Stimulated activated CD4-positive, alpha-beta T cell treated with anti-CD3 and anti-CD28 coated beads, Interleukin-15, amount 100 ng/mL, for 1 hour (primary cell): ENCODE data around the gene ASCC1.

Experiments used
- DNase-seq, 2 donors: peaks; one replicate each; pipeline ENCODE4 v3.0.0-alpha.2; 2020; ENCODE audit warnings: low read depth in 1 of 2, low spot score in 1 of 2

The ASCC1 gene

DNA sequence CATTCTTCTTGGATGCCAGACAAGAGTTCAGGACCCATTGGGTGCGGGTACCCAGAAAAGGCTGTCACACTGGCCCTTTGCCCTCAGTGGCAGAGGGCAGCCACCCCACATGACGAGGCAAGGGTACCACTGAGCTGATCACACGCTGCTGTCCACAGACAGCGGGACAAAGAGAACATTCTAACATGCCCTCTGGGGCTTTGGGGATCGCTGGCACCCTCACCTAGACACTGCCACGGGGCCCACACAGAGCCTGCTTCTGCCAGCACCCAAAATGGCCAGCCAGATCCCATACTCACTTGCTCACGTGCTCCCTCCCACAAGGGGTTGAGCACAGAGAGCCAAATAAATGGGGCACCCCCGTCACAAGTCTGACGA is 111.0 kb downstream of the ASCC1 start:
- DNase-seq, result no peak

DNA sequence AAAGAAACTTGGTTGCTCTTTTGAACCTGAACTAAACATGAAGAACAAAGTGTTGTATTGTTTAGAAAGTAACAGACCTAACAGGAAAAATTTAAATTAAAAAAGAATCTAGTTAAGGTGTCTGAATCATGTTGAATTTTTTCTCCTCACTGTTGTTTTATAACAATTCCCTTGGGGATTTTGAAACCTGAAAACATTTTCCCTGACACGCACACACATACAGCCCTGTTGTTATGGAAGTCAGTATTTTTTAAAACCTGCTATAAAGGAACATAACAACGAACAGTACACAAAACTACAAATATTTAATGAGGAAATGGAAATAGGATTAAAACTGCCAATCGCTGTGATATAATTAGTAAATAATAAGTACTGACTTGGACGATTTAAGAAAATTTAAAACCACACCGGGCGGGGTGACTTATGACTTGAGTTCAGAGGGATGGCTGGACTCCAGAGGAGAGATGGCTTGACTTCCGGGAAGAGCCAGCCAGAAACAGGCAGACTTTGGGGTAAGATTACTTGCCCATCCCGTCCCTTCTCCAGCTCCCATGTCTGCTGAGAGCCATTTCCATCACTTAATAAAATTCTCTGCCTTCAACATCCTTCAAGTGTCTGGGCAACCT is 111.5 kb downstream of the ASCC1 start:
- DNase-seq, result no peak

DNA sequence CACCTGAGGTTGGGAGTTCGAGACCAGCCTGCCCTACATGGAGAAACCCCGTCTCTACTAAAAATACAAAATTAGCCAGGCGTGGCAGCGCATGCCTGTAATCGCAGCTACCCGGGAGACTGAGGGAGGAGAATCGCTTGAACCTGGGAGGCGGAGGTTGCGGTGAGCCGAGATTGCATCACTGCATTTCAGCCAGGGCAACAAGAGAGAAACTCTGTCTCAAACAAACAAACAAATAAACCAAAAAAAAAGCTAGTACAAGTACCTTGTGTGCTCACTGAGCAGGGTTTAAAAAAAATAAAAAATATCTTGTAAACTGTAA is 116.5 kb downstream of the ASCC1 start:
- DNase-seq, result no peak

DNA sequence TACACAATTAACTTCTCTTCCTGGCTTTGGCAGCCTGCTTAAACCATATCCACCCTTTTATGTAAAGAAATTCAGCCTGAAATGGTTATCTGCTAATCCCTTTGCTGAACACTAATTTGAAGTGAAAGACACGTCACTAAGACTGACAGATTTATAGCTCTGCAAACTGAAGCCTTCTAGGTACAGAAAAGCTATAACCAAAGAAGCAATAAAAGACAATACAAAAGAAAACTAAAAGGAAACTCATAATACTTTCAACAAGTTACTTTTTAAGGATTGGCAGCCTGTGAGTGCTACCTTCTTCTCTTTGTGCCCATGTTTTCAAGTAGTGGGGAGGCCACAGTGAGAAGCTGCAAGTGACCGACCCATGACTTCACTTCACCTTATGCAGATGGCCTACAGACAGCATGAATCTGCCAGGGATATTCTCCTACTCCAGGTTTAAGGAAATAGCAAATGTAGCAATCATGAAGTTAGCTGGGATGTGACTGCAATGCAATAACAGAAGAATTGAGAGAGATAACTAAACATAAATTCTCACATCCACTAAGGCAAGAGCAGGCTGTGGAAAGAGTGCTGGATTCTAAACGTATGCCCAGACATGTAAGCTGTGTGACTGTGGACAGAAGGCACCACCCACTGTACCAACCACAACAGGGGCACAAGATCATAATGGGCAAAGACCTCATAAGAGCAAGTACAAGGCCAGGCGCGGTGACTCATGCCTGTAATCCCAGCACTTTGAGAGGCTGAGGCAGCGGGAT is 117.1 kb downstream of the ASCC1 start:
- DNase-seq, result no peak

DNA sequence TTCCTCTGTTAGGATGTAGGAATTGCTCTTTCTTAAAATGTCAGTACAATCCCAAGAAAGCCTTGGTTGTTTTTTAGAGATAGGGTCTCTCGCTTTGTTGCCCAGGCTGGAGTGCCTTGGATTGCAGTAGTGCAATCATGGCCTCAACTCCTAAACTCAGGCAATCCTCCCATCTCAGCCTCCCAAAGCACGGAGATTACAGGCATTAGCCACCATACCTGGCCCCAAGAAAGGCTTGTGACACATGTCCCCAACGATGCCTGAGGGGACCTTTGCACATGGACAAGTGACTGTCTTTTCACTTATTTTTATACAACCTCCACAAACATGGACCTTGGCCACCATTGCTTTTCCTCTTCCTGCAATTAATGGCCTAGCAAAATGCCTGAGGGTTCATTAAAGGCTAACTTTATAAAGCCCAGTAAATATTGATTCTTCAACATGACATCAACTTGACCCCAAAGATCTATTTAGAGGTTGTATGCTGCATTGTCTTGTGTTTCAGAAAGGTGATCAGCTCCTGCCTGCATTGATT is 117.7 kb downstream of the ASCC1 start:
- no peak for DNase-seq

- DNase-seq, result no peak
Measured at GRCh38 chr10:72097448-72098300, 118.4 kb downstream of the ASCC1 start.

DNA sequence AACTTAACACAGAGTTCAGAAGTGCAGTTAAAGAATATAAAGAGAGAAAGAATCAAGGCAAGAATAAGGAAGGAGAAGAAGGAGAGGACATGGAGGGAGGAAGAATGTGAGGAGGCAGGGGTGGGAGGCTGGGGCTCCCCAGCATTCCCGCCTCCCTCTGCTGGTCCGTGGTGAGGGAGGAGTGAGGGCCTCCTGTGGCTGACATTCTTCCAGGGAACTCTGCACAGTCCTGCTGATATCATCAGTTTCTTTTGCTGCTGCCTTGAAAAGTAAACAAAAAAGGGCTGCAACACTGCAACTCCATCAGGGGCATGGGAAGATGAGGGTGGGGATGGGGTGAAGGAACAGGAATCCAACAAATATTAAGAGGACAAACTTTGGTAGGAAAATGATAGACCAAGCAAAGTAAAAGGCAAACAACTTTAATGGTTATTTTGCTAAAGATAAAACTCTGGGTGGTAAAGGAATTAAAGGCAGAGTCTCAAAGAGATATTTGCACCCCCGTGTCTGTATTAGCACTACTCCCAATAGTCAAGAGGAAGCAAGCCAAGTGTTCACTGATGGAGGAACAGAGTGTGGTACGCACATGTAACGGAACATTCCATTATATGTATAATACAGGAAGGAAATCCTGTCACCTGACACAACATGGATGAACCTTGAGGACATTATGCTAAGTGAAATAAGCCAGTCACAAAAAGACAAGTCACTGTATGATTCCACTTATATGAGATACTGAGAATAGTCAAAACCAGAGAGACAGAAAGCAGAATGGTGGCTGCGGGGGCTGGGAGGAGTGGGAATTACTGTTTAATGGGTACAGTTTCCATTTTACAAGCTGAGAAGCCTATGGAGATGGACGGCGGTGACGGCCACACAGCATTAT is 119.7 kb downstream of the ASCC1 start:
- no peak for DNase-seq

DNA sequence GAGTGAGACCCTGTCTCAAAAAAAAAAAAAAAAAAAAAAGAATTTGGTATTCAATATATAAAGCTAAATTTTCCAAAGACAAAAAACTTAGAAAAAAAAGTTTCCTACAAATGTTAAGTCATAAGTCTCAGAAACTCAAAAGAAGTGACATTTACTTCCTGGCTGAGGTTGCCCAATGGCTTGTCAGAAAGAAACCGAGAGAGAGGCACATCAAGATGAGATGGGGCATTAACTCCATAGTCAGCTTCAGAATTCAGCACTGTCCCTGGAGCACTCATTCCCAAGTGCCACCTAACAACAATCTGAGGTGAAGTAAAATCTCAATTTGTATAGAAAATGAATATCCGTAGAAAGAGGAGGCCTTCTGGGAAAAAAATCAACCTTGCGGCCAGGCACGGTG is 120.9 kb downstream of the ASCC1 start:
- no peak for DNase-seq

DNA sequence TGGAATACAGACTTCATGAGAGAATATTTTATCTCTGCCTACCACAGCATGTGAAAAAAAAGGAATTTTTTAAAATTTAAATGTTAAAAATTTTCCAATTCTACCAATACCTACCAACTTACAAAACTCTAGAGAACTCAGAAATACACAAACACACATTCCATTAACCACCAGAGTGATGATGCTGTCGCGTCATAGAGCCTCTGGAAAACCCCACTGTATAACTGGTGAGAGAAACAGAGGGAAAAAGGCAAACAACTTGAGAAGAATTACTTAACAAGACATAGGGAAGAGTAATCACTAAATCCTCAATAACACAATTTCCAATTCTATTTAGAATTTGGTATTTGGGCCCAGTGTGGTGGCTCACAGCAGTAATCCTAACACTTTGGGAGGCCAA is 121.5 kb downstream of the ASCC1 start:
- no peak for DNase-seq

GRCh38 chr10:72093450-72093849 is 122.6 kb downstream of the ASCC1 start:
- DNase-seq, result no peak

DNA sequence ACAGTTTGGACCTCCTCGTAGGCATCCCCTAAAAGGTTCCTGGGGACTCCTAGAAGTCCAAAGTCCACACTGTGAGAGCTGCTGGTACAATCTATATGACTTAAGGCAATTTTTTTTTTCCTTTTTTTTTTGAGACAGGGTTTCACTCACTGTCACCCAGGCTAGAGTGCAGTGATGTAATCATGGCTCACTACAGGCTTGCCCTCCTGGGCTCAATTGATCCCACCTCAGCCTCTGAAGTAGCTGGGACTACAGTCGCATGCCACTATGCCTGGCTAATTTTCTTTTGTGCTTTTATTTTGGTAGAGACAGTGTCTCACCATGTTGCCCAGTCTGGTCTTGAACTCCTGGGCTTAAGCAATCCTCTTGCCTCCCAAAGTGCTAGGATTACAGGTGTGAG is 123.1 kb downstream of the ASCC1 start:
- DNase-seq, result no peak

GRCh38 chr10:72092171-72092924 is 123.7 kb downstream of the ASCC1 start:
- DNase-seq, result no peak

GRCh38 chr10:72090326-72090725 is 125.8 kb downstream of the ASCC1 start:
- DNase-seq, result no peak

GRCh38 chr10:72089618-72090017 is 126.5 kb downstream of the ASCC1 start:
- DNase-seq, result no peak

DNA sequence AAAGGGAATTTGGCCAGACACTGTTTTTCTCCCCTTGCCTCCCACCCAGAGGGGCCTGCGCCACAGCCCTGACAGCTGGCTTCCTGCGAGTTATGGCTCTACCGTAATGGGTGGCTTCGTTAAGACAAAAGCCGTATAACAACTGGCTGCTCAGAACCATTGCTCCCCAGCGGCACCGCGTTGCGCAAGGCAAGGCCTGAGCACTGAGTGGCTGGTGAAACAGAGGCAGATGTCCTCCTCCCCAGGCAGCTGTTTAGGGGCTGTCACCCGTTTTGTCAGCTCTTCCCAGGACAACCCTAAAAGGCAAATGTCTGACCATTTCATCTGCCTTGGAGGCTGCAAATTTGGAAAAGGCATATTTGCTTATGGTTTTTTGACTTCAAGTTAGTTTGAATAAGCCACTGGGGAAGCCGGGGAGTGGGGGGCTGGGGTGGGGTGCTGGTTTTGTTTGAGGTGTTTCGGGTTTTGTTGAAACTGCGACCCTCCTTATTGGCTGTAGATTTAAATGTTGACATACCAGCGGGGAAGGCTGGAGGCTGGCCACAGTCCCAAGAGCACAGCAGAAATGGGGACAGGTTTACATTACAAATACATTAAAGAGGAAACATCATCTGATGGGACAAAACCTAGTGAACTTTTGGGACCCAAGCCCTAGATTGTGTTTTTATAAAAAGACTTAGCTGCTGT is 127.0 kb downstream of the ASCC1 start:
- peak in 1 of 2 donors; percentile 33 for DNase-seq

DNA sequence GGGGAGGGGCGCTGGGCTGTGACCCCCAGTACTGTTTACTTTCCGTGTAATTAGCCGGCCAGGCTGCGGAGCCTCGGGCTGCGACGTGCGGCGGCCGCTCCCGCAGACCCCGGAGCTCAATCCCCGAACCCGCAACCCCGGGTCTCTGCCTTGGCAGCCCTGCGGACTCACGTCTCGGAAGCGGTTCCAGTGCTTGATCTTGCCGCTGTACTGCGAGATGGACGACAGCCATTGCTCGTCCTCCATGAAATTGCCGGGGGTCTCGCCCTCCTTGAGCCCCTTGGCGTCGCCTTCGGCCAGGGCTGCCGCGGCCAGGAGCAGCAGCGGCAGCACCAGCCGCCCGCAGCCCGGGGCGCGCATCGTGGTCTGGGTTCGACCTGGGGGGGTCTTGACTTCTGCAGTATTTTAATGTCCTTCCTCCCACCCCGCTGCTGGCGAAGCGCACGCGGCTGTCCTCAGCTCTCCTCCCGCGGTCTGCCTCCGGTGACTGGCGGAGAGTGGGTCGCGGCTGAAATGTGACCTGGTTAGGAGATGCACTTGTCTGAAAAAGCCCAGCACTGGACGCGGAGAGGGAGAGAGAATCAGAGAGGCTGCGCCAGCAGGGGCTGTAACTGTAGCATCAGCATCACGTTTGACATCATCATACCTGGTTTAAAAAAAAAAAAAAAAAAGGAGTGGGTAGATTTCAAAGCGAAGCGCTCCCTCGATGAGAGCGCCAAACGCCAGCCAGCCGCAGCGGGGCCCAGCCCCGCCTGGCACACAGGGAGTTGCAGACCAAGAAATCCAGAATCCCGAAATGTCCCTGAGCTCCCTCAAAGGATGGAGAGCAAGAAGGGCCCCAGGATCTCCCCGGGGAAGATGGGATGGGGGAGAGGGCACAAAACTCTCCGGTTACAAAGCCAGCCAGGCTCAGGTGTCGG is 127.8 kb downstream of the ASCC1 start, which contains the start of gene SPOCK2:
SPOCK2 (minus strand) TSS at position 583 of the 920 bp plus-strand sequence; CDS start at position 360, 223 bp downstream.
- DNase-seq, result peak; percentile 45 to 46

- peak in 1 of 2 donors; percentile 34 for DNase-seq
Measured at GRCh38 chr10:72087392-72087968, 128.6 kb downstream of the ASCC1 start.
